Endodermal cell (in vitro differentiated cells): ENCODE results near the gene ROR1. TPM values are rescaled to one million over a fixed set of nuclear protein-coding genes. Genes with fewer than 3 reads are reported as not detected.

Source experiments
- DNase-seq: peaks from one replicate; pipeline ENCODE4 v3.0.0-alpha.2; 2017
- H3K27ac ChIP-seq: 2 replicates; pipeline ENCODE4 v1.5.1; 2013; ENCODE audit warnings: mild to moderate bottlenecking, low read depth, low read length, moderate library complexity
- H3K27me3 ChIP-seq: 2 replicates; pipeline ENCODE4 v1.6.1; 2013; ENCODE audit warnings: mild to moderate bottlenecking, low read length, moderate library complexity; ENCODE audit not compliant: insufficient read depth, control insufficient read depth, poor library complexity, severe bottlenecking
- H3K36me3 ChIP-seq: 2 replicates; pipeline ENCODE4 v1.7.0; 2013; ENCODE audit warnings: mild to moderate bottlenecking, low read length, moderate library complexity; ENCODE audit not compliant: control insufficient read depth, insufficient read depth
- H3K4me1 ChIP-seq: one replicate; pipeline ENCODE4 v1.7.0; 2013; ENCODE audit warnings: low read length; ENCODE audit not compliant: control insufficient read depth, insufficient read depth
- H3K4me3 ChIP-seq: 2 replicates; pipeline ENCODE4 v1.5.1; 2013; ENCODE audit warnings: mild to moderate bottlenecking, low read length, moderate library complexity
- H3K9ac ChIP-seq: 2 replicates; pipeline ENCODE4 v1.6.1; 2013; ENCODE audit warnings: mild to moderate bottlenecking, low read length, moderate library complexity; ENCODE audit not compliant: poor library complexity, severe bottlenecking; ENCODE audit errors: extremely low read depth
- H3K9me3 ChIP-seq: 2 replicates; pipeline ENCODE4 v1.6.1; 2013; ENCODE audit warnings: mild to moderate bottlenecking, low read length, moderate library complexity; ENCODE audit not compliant: control insufficient read depth
- H3K27ac Mint-ChIP-seq: 2 replicates; pipeline ENCODE4 v1.8.0; 2020; ENCODE audit warnings: mixed read lengths
- H3K27me3 Mint-ChIP-seq: 2 replicates; pipeline ENCODE4 v1.8.0; 2021; ENCODE audit warnings: mild to moderate bottlenecking, mixed read lengths; ENCODE audit not compliant: insufficient read depth
- H3K36me3 Mint-ChIP-seq: 2 replicates; pipeline ENCODE4 v1.8.0; 2020; ENCODE audit warnings: low read depth, mixed read lengths
- H3K4me1 Mint-ChIP-seq: 2 replicates; pipeline ENCODE4 v1.8.0; 2020; ENCODE audit warnings: mixed read lengths
- H3K4me3 Mint-ChIP-seq: 2 replicates; pipeline ENCODE4 v1.8.0; 2020; ENCODE audit warnings: mild to moderate bottlenecking, moderate library complexity, mixed read lengths
- H3K9me3 Mint-ChIP-seq: 2 replicates; pipeline ENCODE4 v1.8.0; 2020; ENCODE audit warnings: mild to moderate bottlenecking, mixed read lengths
- CTCF ChIP-seq: fragments of 200-600 bp; sonication (generic); conservative IDR thresholded peaks from 2 replicates; pipeline ENCODE4 v1.5.0; 2021; ENCODE audit warnings: antibody characterized with exemption, mild to moderate bottlenecking
- WGBS, 2 experiments: methylation state at CpG; one replicate each; pipeline versions ENCODE4 v1.1.5 to v1.1.7; 2013; ENCODE audit warnings: missing lambda C conversion rate in 2 of 2, mixed read lengths in 1 of 2; ENCODE audit not compliant: insufficient coverage in 1 of 2, insufficient read length in 1 of 2; 5-methylcytosine and 5-hydroxymethylcytosine counted together
- total RNA-seq, 2 donors: library from RNA; stranded (reverse); fragmentation: NEBNext Ultra II Directional in 1 of 2; extraction: Animal tissue kit (Norgen Biotek cat#: 25700) in 1 of 2; gene quantifications; 2 replicates in 1 of 2; 3 replicates in 1 of 2; pipeline ENCODE4 v1.2.1, GENCODE V29; 2021

Gene ROR1
- total RNA-seq, 2 donors from 2014 or later = 77.4 to 77.9 TPM

- Mint-ChIP-seq H3K27me3 (no peaks in the 10 kb centered on the region), H3K4me3 (no peak overlapping the region), H3K4me1 (peaks cover 43% of the 10 kb centered on the region), H3K36me3 (no peaks in the 10 kb centered on the region), H3K9me3 (peaks cover 12% of the 10 kb centered on the region), H3K27ac (peak overlapping the region; percentile 69)
- Histone ChIP-seq H3K9me3 (peaks cover 17% of the 10 kb centered on the region), H3K36me3 (no peaks in the 10 kb centered on the region), H3K27ac (no peak overlapping the region), H3K4me1 (peaks cover 8% of the 10 kb centered on the region), H3K4me3 (no peak overlapping the region), H3K27me3 (no peaks in the 10 kb centered on the region), H3K9ac (no peak overlapping the region)
- 92 to 93% methylated on average over 2 to 8 of the region's 8 CpGs for WGBS, 2 experiments
- TF ChIP-seq CTCF = no peak
- DNase-seq = peak; percentile 77
Measured at GRCh38 chr1:63728611-63729226, 45.1 kb upstream of the ROR1 start.

GRCh38 chr1:63729227-63729620 is 44.6 kb upstream of the ROR1 start:
- H3K4me1 ChIP-seq = peaks cover 4% of the 10 kb centered on the region
- H3K4me3 Mint-ChIP-seq = no peak overlapping the region
- no peak overlapping the region for H3K4me3 ChIP-seq
- no peaks in the 10 kb centered on the region for H3K36me3 ChIP-seq
- DNase-seq = no peak
- peaks cover 38% of the 10 kb centered on the region for H3K4me1 Mint-ChIP-seq
- H3K9me3 ChIP-seq = peaks cover 17% of the 10 kb centered on the region
- no peak overlapping the region for H3K9ac ChIP-seq
- H3K27ac ChIP-seq = no peak overlapping the region
- no peaks in the 10 kb centered on the region for H3K27me3 Mint-ChIP-seq
- no peaks in the 10 kb centered on the region for H3K36me3 Mint-ChIP-seq
- WGBS, 2 experiments = 79 to 88% methylated on average over 3 to 5 of the region's 5 CpGs
- H3K27ac Mint-ChIP-seq = peak overlapping the region; percentile 69
- H3K9me3 Mint-ChIP-seq = peaks cover 12% of the 10 kb centered on the region
- no peaks in the 10 kb centered on the region for H3K27me3 ChIP-seq
- TF ChIP-seq CTCF = no peak

- no peaks in the 10 kb centered on the region for H3K36me3 Mint-ChIP-seq
Measured at GRCh38 chr1:63730211-63730610, 43.6 kb upstream of the ROR1 start.

More at GRCh38 chr1:63730211-63730610, 43.6 kb upstream of the ROR1 start:
- Histone ChIP-seq H3K4me3 (no peak overlapping the region), H3K27me3 (no peaks in the 10 kb centered on the region), H3K36me3 (no peaks in the 10 kb centered on the region), H3K9ac (no peak overlapping the region), H3K9me3 (peaks cover 23% of the 10 kb centered on the region), H3K4me1 (no peaks in the 10 kb centered on the region), H3K27ac (no peak overlapping the region)
- H3K4me1 Mint-ChIP-seq = peaks cover 31% of the 10 kb centered on the region
- H3K27me3 Mint-ChIP-seq = no peaks in the 10 kb centered on the region
- WGBS, 2 experiments = 54% methylated on average over 4 of the region's 4 CpGs
- H3K4me3 Mint-ChIP-seq = no peak overlapping the region
- H3K9me3 Mint-ChIP-seq = peaks cover 21% of the 10 kb centered on the region
- peak overlapping the region; percentile 52 for H3K27ac Mint-ChIP-seq
- TF ChIP-seq CTCF = no peak
- peak; percentile 65 for DNase-seq
